ENCODE results near the gene SBF1.

DNA sequence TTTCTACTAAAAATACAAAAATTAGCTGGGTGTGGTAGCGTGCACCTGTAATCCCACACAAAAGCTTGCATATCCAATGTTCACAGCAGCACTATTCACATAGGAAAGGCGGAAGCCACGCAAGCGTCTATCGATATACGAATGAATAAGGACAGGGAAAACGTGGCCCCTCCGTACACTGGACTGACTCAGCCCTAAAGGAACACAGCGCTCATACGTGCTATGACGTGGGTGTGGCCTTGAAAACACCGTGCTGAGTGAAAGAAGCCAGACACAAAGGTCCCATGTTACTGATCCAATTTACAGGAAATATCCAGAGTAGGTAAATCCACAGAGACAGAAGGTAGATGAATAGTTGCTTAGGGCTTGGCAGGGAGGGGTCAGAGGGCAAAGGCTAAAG is 25.6 kb upstream of the SBF1 start:
- no peak for TF ChIP-seq CTCF (conservative IDR thresholded peaks at IDR 0.05)
- TF ChIP-seq ZFX (IDR thresholded peaks at IDR 0.05) = no peak

Data from C4-2B (cell line).